ENCODE data around the gene CALM3. TPM values are rescaled to one million over a fixed set of nuclear protein-coding genes. Genes with fewer than 3 reads are reported as not detected.

The CALM3 gene
- polyA plus RNA-seq, 1 donor (not counting 4 experiments of a cell fraction or from before 2014, with no cell fraction given), result 411 TPM

GRCh38 chr19:46618670-46619231 is 17.6 kb downstream of the CALM3 start:
- H3K27ac ChIP-seq (ENCODE audit: control insufficient read depth, insufficient read depth, low read length), result no peak overlapping the region
- H2AFZ ChIP-seq (ENCODE audit: control insufficient read depth, low read length), result no peak overlapping the region
- dilution Hi-C loops (cut with MboI; ENCODE audit: extremely low pct_ligation_motif_present, low sequenced_read_pairs), result no loop called here
- H3K4me2 ChIP-seq (ENCODE audit: control insufficient read depth, extremely low read depth, insufficient read depth, low read depth, low read length), result no peak overlapping the region
- H3K9me3 ChIP-seq (ENCODE audit: control insufficient read depth, low read depth, low read length), result no peaks in the 10 kb centered on the region
- no peak overlapping the region for H3K9ac ChIP-seq (ENCODE audit: control insufficient read depth, extremely low read depth, insufficient read depth, low read length)
- no peaks in the 10 kb centered on the region for H3K36me3 ChIP-seq (ENCODE audit: control insufficient read depth in 2 of 2, extremely low read depth in 1 of 2, insufficient read depth in 2 of 2, low read length in 2 of 2)
- TF ChIP-seq EZH2 (IDR thresholded peaks at IDR 0.05; ENCODE audit: low read length) (no peak), CTCF (optimal IDR thresholded peaks at IDR 0.05 in 1 of 3, IDR thresholded peaks at IDR 0.05 in 1 of 3, conservative IDR thresholded peaks at IDR 0.05 in 1 of 3; ENCODE audit: extremely low read depth in 1 of 3, insufficient read depth in 2 of 3, low read length in 3 of 3) (no peak)
- DNase-seq (ENCODE audit: low read depth, low spot score) (no peak), FAIRE-seq (no peak)
- H3K4me3 ChIP-seq (ENCODE audit: control insufficient read depth in 2 of 3, extremely low read depth in 1 of 3, insufficient read depth in 2 of 3, low read depth in 1 of 3, low read length in 3 of 3), result no peak overlapping the region
- no peaks in the 10 kb centered on the region for H3K79me2 ChIP-seq (ENCODE audit: control insufficient read depth, insufficient read depth, low read length)
- no peaks in the 10 kb centered on the region for H4K20me1 ChIP-seq (ENCODE audit: control insufficient read depth, extremely low read depth, insufficient read depth, low read length)
- H3K4me1 ChIP-seq (ENCODE audit: control insufficient read depth, extremely low read depth, insufficient read depth, low read length), result no peaks in the 10 kb centered on the region
- no peaks in the 10 kb centered on the region for H3K9me1 ChIP-seq (ENCODE audit: control insufficient read depth, extremely low read depth, insufficient read depth, low read length)
- H3K27me3 ChIP-seq (ENCODE audit: control insufficient read depth, extremely low read depth, insufficient read depth, low read length), result peaks cover 14% of the 10 kb centered on the region

- Histone ChIP-seq H3K27me3 (ENCODE audit: control insufficient read depth, extremely low read depth, insufficient read depth, low read length) (peaks cover 14% of the 10 kb centered on the region), H3K4me1 (ENCODE audit: control insufficient read depth, extremely low read depth, insufficient read depth, low read length) (peaks cover 3% of the 10 kb centered on the region), H3K4me3 (ENCODE audit: control insufficient read depth in 2 of 3, extremely low read depth in 1 of 3, insufficient read depth in 2 of 3, low read depth in 1 of 3, low read length in 3 of 3) (no peak overlapping the region), H2AFZ (ENCODE audit: control insufficient read depth, low read length) (no peak overlapping the region), H3K4me2 (ENCODE audit: control insufficient read depth, extremely low read depth, insufficient read depth, low read depth, low read length) (no peak overlapping the region), H3K27ac (ENCODE audit: control insufficient read depth, insufficient read depth, low read length) (no peak overlapping the region), H3K9me1 (ENCODE audit: control insufficient read depth, extremely low read depth, insufficient read depth, low read length) (no peaks in the 10 kb centered on the region), H3K9ac (ENCODE audit: control insufficient read depth, extremely low read depth, insufficient read depth, low read length) (no peak overlapping the region), H4K20me1 (ENCODE audit: control insufficient read depth, extremely low read depth, insufficient read depth, low read length) (no peaks in the 10 kb centered on the region), H3K9me3 (ENCODE audit: control insufficient read depth, low read depth, low read length) (no peaks in the 10 kb centered on the region), H3K79me2 (ENCODE audit: control insufficient read depth, insufficient read depth, low read length) (no peaks in the 10 kb centered on the region), H3K36me3 (ENCODE audit: control insufficient read depth in 2 of 2, extremely low read depth in 1 of 2, insufficient read depth in 2 of 2, low read length in 2 of 2) (no peaks in the 10 kb centered on the region)
- no peak for FAIRE-seq
- dilution Hi-C loops (cut with MboI; ENCODE audit: extremely low pct_ligation_motif_present, low sequenced_read_pairs), result no loop called here
- no peak for TF ChIP-seq EZH2 (IDR thresholded peaks at IDR 0.05; ENCODE audit: low read length)
- no peak for TF ChIP-seq CTCF (optimal IDR thresholded peaks at IDR 0.05 in 1 of 3, IDR thresholded peaks at IDR 0.05 in 1 of 3, conservative IDR thresholded peaks at IDR 0.05 in 1 of 3; ENCODE audit: extremely low read depth in 1 of 3, insufficient read depth in 2 of 3, low read length in 3 of 3)
- DNase-seq (ENCODE audit: low read depth, low spot score), result no peak
These were observed 19.1 kb downstream of the CALM3 start for GRCh38 chr19:46620267-46620666.
